SK-N-SH (cell line): Measurements from ENCODE around the gene NEAT1. TPM values are rescaled to one million over a fixed set of nuclear protein-coding genes. Genes with fewer than 3 reads are reported as not detected.

Experiments
- CTCF ChIA-PET: fragments of 300-600, 350-600 bp; formaldehyde crosslinking; extraction: SDS; loops from one replicate; lab custom pipeline; 2021; lab: Yijun Ruan, JAX
- POLR2A ChIA-PET: fragments of 350-600 bp; sonication (Branson Sonifier 250); formaldehyde crosslinking; extraction: SDS; loops from one replicate; lab custom pipeline; 2020; ENCODE audit warnings: antibody characterized with exemption, inconsistent platforms; lab: Yijun Ruan, JAX
- DNase-seq: peaks from one replicate; pipeline ENCODE4 v3.0.0; 2012
- H2AFZ ChIP-seq: fragments of 200-600 bp; sonication (generic); 2 replicates; pipeline ENCODE4 v1.8.1; 2016; ENCODE audit warnings: antibody characterized with exemption, mild to moderate bottlenecking, low read depth
- H3F3A ChIP-seq: fragments of 200-600 bp; sonication (generic); replicated peaks from 2 replicates; pipeline ENCODE3; 2016; ENCODE audit warnings: antibody characterized with exemption, mild to moderate bottlenecking; ENCODE audit not compliant: insufficient read depth
- H3K27ac ChIP-seq, 2 experiments: fragments of 200-500 bp in 1 of 2; fragments of 200-600 bp in 1 of 2; sonication (Bioruptor generic) in 1 of 2; sonication (generic), shearing (Covaris generic) in 1 of 2; 2 replicates each; pipeline versions ENCODE4 v1.5.1 to v1.6.1; 2014 to 2016; ENCODE audit warnings: low read depth in 2 of 2, inconsistent platforms in 1 of 2, low read length in 1 of 2, mild to moderate bottlenecking in 1 of 2, mixed read lengths in 1 of 2
- H3K27me3 ChIP-seq: fragments of 200-600 bp; sonication (generic), shearing (Covaris generic); 2 replicates; pipeline ENCODE4 v1.6.1; 2016; ENCODE audit warnings: mixed run types; ENCODE audit not compliant: insufficient read depth
- H3K36me3 ChIP-seq, 2 experiments: fragments of 200-500 bp in 1 of 2; fragments of 200-600 bp in 1 of 2; sonication (Bioruptor generic) in 1 of 2; sonication (generic) in 1 of 2; replicated peaks in 1 of 2; 2 replicates each; pipeline versions ENCODE3 to v1.5.1; 2014 to 2016; ENCODE audit warnings: low read length in 1 of 2, mild to moderate bottlenecking in 1 of 2; ENCODE audit not compliant: insufficient read depth in 2 of 2, control insufficient read depth in 1 of 2
- H3K4me1 ChIP-seq, 2 experiments: fragments of 200-500 bp in 1 of 2; fragments of 200-600 bp in 1 of 2; sonication (Bioruptor generic) in 1 of 2; sonication (generic), shearing (Covaris generic) in 1 of 2; 2 replicates each; pipeline versions ENCODE4 v1.5.1 to v1.6.1; 2014 to 2016; ENCODE audit warnings: low read depth in 1 of 2, low read length in 1 of 2, mixed run types in 1 of 2; ENCODE audit not compliant: insufficient read depth in 2 of 2, control insufficient read depth in 1 of 2
- H3K4me2 ChIP-seq: fragments of 200-600 bp; sonication (generic), shearing (Covaris generic); 2 replicates; pipeline ENCODE4 v1.6.1; 2017; ENCODE audit warnings: mixed run types
- H3K4me3 ChIP-seq, 2 experiments: fragments of 200-500 bp in 1 of 2; fragments of 200-600 bp in 1 of 2; sonication (Bioruptor generic) in 1 of 2; sonication (generic), shearing (Covaris generic) in 1 of 2; 2 replicates each; pipeline versions ENCODE4 v1.5.1 to v1.8.1; 2014 to 2016; ENCODE audit warnings: low read depth in 2 of 2, inconsistent platforms in 1 of 2, low read length in 1 of 2, mild to moderate bottlenecking in 1 of 2, mixed read lengths in 1 of 2, moderate library complexity in 1 of 2
- H3K79me2 ChIP-seq: fragments of 200-600 bp; sonication (generic); 2 replicates; pipeline ENCODE4 v1.8.1; 2017; ENCODE audit warnings: mild to moderate bottlenecking; ENCODE audit not compliant: insufficient read depth
- H3K9ac ChIP-seq: fragments of 200-600 bp; sonication (generic); 2 replicates; pipeline ENCODE4 v1.6.1; 2017; ENCODE audit warnings: mixed run types
- H3K9me2 ChIP-seq: fragments of 200-600 bp; sonication (generic); 2 replicates; pipeline ENCODE4 v1.6.1; 2017; ENCODE audit warnings: mixed run types
- H3K9me3 ChIP-seq: fragments of 200-600 bp; sonication (generic); 2 replicates; pipeline ENCODE4 v1.6.1; 2017; ENCODE audit warnings: mixed run types, mild to moderate bottlenecking, moderate library complexity
- H4K20me1 ChIP-seq: fragments of 200-600 bp; sonication (generic); 2 replicates; pipeline ENCODE4 v1.6.1; 2017; ENCODE audit warnings: mild to moderate bottlenecking, mixed run types; ENCODE audit not compliant: insufficient read depth
- MXI1 ChIP-seq: IDR thresholded peaks from 2 replicates; pipeline ENCODE4 v1.6.1; 2012; ENCODE audit warnings: mild to moderate bottlenecking, low read depth, low read length, improper control_type of control experiment
- POLR2AphosphoS5 ChIP-seq: IDR thresholded peaks from 2 replicates; pipeline ENCODE4 v1.6.1; 2012; ENCODE audit warnings: low read depth, low read length
- RCOR1 ChIP-seq: fragments of 150-350 bp; IDR thresholded peaks from 2 replicates; pipeline ENCODE4 v1.6.1; 2017; ENCODE audit warnings: antibody characterized with exemption, low read length
- REST ChIP-seq: IDR thresholded peaks from 2 replicates; pipeline ENCODE4 v1.6.1; 2012; ENCODE audit warnings: mild to moderate bottlenecking, low read depth, low read length, moderate library complexity
- TAF1 ChIP-seq: IDR thresholded peaks from 2 replicates; pipeline ENCODE4 v1.6.1; 2012; ENCODE audit warnings: low read depth, mild to moderate bottlenecking, low read length, moderate library complexity, borderline replicate concordance
- WGBS: methylation state at CpG from one replicate; pipeline ENCODE4 v1.1.6; 2017; ENCODE audit warnings: low lambda C conversion rate; 5-methylcytosine and 5-hydroxymethylcytosine counted together
- polyA plus RNA-seq, 3 experiments: library from polyadenylated mRNA; depleted of rRNA; stranded (reverse); fragments of >200 nt; gene quantifications; 2 replicates each; pipeline ENCODE4 v1.2.3, GENCODE V29; 2012
- TF ChIP-seq, protein P1 (sequence below): IDR thresholded peaks from 2 replicates; pipeline ENCODE4; 2012
- TF ChIP-seq, protein P2 (sequence below): IDR thresholded peaks from 2 replicates; pipeline ENCODE4 v1.4.0; 2012; ENCODE audit warnings: low read depth, borderline replicate concordance

Gene NEAT1
- polyA plus RNA-seq, 1 of the 3 experiments (the other 2 are of a cell fraction): 435 TPM

DNA sequence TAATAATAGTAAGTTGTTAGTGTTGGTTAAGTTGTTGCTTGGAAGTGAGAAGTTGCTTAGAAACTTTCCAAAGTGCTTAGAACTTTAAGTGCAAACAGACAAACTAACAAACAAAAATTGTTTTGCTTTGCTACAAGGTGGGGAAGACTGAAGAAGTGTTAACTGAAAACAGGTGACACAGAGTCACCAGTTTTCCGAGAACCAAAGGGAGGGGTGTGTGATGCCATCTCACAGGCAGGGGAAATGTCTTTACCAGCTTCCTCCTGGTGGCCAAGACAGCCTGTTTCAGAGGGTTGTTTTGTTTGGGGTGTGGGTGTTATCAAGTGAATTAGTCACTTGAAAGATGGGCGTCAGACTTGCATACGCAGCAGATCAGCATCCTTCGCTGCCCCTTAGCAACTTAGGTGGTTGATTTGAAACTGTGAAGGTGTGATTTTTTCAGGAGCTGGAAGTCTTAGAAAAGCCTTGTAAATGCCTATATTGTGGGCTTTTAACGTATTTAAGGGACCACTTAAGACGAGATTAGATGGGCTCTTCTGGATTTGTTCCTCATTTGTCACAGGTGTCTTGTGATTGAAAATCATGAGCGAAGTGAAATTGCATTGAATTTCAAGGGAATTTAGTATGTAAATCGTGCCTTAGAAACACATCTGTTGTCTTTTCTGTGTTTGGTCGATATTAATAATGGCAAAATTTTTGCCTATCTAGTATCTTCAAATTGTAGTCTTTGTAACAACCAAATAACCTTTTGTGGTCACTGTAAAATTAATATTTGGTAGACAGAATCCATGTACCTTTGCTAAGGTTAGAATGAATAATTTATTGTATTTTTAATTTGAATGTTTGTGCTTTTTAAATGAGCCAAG lies 2.7 kb downstream of the NEAT1 start:
- CTCF ChIA-PET: interaction anchor here (0.8 to 13.0 kb wide), 6 partner anchors 10 to 464 kb away, joined by 3 to 223 read pairs (median 8); partner anchors contain the start of gene MALAT1
- POLR2A ChIA-PET: interaction anchor here (0.7 to 17.2 kb wide), 13 partner anchors 9 to 187 kb away, joined by 3 to 1027 read pairs (median 5); partner anchors contain the start of genes FRMD8, MALAT1 and ZNRD2
- no peak overlapping the region for H2AFZ ChIP-seq
- peak overlapping the region; percentile 98 for H3K9ac ChIP-seq
- no peak for DNase-seq
- peak overlapping the region; percentile 94 for H3K4me2 ChIP-seq
- peaks cover 51 to 72% of the 10 kb centered on the region in 2 experiments for H3K36me3 ChIP-seq
- TF ChIP-seq RCOR1 (no peak), POLR2AphosphoS5 (peak; percentile 88), MXI1 (peak; percentile 61; the same call in 1 of the 2 replicates), REST (peak; percentile 55; the same call in 1 of the 2 replicates), TAF1 (0 out of 2 replicates have a peak, but pooled peaks have one; percentile 31)
- TF ChIP-seq, protein P1, sequence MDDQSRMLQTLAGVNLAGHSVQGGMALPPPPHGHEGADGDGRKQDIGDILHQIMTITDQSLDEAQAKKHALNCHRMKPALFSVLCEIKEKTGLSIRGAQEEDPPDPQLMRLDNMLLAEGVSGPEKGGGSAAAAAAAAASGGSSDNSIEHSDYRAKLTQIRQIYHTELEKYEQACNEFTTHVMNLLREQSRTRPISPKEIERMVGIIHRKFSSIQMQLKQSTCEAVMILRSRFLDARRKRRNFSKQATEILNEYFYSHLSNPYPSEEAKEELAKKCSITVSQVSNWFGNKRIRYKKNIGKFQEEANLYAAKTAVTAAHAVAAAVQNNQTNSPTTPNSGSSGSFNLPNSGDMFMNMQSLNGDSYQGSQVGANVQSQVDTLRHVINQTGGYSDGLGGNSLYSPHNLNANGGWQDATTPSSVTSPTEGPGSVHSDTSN: peak; percentile 7; the same call in 1 of the 2 replicates
- TF ChIP-seq, protein P2, sequence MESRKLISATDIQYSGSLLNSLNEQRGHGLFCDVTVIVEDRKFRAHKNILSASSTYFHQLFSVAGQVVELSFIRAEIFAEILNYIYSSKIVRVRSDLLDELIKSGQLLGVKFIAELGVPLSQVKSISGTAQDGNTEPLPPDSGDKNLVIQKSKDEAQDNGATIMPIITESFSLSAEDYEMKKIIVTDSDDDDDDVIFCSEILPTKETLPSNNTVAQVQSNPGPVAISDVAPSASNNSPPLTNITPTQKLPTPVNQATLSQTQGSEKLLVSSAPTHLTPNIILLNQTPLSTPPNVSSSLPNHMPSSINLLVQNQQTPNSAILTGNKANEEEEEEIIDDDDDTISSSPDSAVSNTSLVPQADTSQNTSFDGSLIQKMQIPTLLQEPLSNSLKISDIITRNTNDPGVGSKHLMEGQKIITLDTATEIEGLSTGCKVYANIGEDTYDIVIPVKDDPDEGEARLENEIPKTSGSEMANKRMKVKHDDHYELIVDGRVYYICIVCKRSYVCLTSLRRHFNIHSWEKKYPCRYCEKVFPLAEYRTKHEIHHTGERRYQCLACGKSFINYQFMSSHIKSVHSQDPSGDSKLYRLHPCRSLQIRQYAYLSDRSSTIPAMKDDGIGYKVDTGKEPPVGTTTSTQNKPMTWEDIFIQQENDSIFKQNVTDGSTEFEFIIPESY: no peak
- TF ChIP-seq, all 33 proteins: peak for 5
- no peaks in the 10 kb centered on the region for H3K9me2 ChIP-seq
- no peaks in the 10 kb centered on the region for H3K9me3 ChIP-seq
- H3F3A ChIP-seq: peaks cover 87% of the 10 kb centered on the region
- no peaks in the 10 kb centered on the region for H3K27me3 ChIP-seq
- 0% methylated on average over 9 of the region's 9 CpGs for WGBS
- peak overlapping the region; percentile 77 to 83 for H3K4me3 ChIP-seq
- H3K79me2 ChIP-seq: peaks cover 96% of the 10 kb centered on the region
- peaks cover 77% of the 10 kb centered on the region for H4K20me1 ChIP-seq
- peak overlapping the region; percentile 100 for H3K27ac ChIP-seq
- H3K4me1 ChIP-seq: peaks cover 6 to 47% of the 10 kb centered on the region in 2 experiments; a peak in 3 of 4 replicates
